HUES6 (cell line): ENCODE data around the gene PRELID3B.

Experiments
- H3K27ac ChIP-seq: 2 replicates; pipeline ENCODE4 v1.7.0; 2013; ENCODE audit warnings: low read depth, mild to moderate bottlenecking, low read length, inconsistent platforms
- H3K27me3 ChIP-seq: 2 replicates; pipeline ENCODE4 v1.6.1; 2013; ENCODE audit warnings: low read length; ENCODE audit not compliant: control insufficient read depth, insufficient read depth
- H3K36me3 ChIP-seq: 2 replicates; pipeline ENCODE4 v1.6.1; 2013; ENCODE audit warnings: low read length; ENCODE audit not compliant: control insufficient read depth, insufficient read depth
- H3K4me1 ChIP-seq: 2 replicates; pipeline ENCODE4 v1.6.1; 2013; ENCODE audit warnings: low read length; ENCODE audit not compliant: control insufficient read depth, insufficient read depth
- H3K4me3 ChIP-seq: 2 replicates; pipeline ENCODE4 v1.5.1; 2013; ENCODE audit warnings: low read depth, low read length
- H3K9ac ChIP-seq: one replicate; pipeline ENCODE4 v1.6.1; 2013; ENCODE audit warnings: mild to moderate bottlenecking, low read length
- H3K9me3 ChIP-seq: 2 replicates; pipeline ENCODE4 v1.6.1; 2013; ENCODE audit warnings: low read depth, low read length; ENCODE audit not compliant: control insufficient read depth, insufficient read depth

PRELID3B gene

DNA sequence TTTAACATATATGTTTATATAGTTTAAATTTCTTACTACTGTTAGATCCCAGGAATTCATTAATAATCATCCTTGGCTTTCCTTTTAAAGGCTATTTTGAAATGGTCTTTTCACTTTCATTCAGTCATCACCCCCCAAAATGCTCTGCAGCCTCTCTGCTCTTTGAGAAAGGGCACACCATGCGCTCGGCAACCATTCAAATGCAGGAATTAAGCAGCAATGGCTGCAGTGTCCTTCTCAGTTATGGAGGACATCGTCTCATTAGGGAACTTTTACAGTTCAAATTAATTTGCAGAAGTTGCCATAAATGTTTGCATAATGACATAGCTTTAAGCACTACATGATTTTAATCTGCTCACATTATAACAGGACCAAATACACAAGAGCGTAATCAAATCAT lies 17.1 kb downstream of the PRELID3B start:
- no peak overlapping the region for H3K9ac ChIP-seq
- H3K27ac ChIP-seq = no peak overlapping the region
- peaks cover 65% of the 10 kb centered on the region for H3K36me3 ChIP-seq
- no peak overlapping the region for H3K4me3 ChIP-seq
- H3K27me3 ChIP-seq = peaks cover 51% of the 10 kb centered on the region; the same call in 1 of the 2 replicates
- H3K9me3 ChIP-seq = no peaks in the 10 kb centered on the region
- H3K4me1 ChIP-seq = peaks cover 16% of the 10 kb centered on the region; the same call in 1 of the 2 replicates

DNA sequence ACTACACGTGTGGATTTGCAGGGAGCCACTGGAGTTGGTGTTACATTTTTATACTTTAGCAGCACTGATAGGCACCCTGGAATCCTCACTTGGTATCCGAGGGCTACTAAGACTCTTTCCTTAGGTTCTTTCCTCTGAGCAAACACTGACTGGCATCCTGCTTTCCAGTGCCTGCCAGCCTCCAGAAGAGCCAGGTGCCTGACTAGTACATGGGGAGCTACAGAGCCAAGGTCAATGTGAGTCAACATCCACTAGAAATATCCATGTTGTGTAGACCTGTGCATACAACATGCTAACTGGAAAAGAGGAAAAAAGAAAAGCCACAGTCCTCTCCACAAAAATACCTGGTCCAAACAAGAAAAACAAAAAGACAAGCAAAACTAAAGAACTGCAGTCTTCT lies 17.5 kb downstream of the PRELID3B start:
- Histone ChIP-seq H3K27ac (no peak overlapping the region), H3K27me3 (peaks cover 47% of the 10 kb centered on the region; the same call in 1 of the 2 replicates), H3K4me3 (no peak overlapping the region), H3K36me3 (peaks cover 63% of the 10 kb centered on the region), H3K9ac (no peak overlapping the region), H3K4me1 (peaks cover 16% of the 10 kb centered on the region; the same call in 1 of the 2 replicates), H3K9me3 (no peaks in the 10 kb centered on the region)

DNA sequence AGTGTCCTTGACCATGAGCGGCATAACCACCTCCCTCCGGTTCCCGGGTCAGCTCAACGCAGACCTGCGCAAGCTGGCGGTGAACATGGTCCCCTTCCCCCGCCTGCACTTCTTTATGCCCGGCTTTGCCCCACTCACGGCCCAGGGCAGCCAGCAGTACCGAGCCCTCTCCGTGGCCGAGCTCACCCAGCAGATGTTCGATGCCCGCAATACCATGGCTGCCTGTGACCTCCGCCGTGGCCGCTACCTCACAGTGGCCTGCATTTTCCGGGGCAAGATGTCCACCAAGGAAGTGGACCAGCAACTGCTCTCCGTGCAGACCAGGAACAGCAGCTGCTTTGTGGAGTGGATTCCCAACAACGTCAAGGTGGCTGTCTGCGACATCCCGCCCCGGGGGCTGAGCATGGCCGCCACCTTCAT lies 18.5 kb downstream of the PRELID3B start:
- Histone ChIP-seq H3K4me1 (peaks cover 15% of the 10 kb centered on the region; the same call in 1 of the 2 replicates), H3K4me3 (no peak overlapping the region), H3K36me3 (peaks cover 53% of the 10 kb centered on the region)

DNA sequence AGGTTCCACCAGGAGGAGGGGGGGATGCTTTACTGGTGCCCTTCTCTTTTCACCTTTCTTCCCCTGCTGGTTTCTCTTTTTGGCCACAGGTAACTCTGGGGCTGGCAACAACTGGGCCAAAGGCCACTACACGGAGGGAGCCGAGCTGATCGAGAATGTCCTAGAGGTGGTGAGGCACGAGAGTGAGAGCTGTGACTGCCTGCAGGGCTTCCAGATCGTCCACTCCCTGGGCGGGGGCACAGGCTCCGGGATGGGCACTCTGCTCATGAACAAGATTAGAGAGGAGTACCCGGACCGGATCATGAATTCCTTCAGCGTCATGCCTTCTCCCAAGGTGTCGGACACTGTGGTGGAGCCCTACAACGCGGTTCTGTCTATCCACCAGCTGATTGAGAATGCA lies 19.0 kb downstream of the PRELID3B start:
- Histone ChIP-seq H3K9ac (no peak overlapping the region), H3K27ac (no peak overlapping the region), H3K4me3 (no peak overlapping the region), H3K4me1 (peaks cover 13% of the 10 kb centered on the region; the same call in 1 of the 2 replicates), H3K9me3 (no peaks in the 10 kb centered on the region), H3K36me3 (peaks cover 48% of the 10 kb centered on the region), H3K27me3 (peaks cover 34% of the 10 kb centered on the region; the same call in 1 of the 2 replicates)

More for the DNA sequence above, 18.5 kb downstream of the PRELID3B start:
- Histone ChIP-seq H3K27me3 (peaks cover 37% of the 10 kb centered on the region; the same call in 1 of the 2 replicates), H3K9ac (no peak overlapping the region), H3K9me3 (no peaks in the 10 kb centered on the region), H3K27ac (no peak overlapping the region)

DNA sequence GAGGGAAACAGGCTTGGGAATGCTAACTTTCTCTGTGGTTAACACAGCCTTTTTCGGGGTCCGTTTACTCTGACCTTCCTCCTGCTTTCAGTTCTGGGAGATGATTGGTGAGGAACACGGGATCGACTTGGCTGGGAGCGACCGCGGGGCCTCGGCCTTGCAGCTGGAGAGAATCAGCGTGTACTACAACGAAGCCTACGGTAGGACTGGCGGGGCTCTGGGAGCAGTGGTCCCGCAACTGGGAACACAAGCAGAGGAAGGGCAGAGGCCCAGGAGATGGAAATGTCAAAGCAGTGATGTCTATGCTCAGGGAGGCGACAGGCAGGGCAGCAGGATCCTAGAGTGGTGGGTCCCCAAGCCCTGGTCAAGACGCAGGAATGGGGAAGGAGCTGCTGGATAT lies 19.8 kb downstream of the PRELID3B start:
- Histone ChIP-seq H3K36me3 (peaks cover 40% of the 10 kb centered on the region), H3K4me3 (no peak overlapping the region), H3K4me1 (peaks cover 13% of the 10 kb centered on the region; the same call in 1 of the 2 replicates), H3K9me3 (no peaks in the 10 kb centered on the region), H3K27me3 (peaks cover 25% of the 10 kb centered on the region; the same call in 1 of the 2 replicates), H3K27ac (no peak overlapping the region), H3K9ac (no peak overlapping the region)

DNA sequence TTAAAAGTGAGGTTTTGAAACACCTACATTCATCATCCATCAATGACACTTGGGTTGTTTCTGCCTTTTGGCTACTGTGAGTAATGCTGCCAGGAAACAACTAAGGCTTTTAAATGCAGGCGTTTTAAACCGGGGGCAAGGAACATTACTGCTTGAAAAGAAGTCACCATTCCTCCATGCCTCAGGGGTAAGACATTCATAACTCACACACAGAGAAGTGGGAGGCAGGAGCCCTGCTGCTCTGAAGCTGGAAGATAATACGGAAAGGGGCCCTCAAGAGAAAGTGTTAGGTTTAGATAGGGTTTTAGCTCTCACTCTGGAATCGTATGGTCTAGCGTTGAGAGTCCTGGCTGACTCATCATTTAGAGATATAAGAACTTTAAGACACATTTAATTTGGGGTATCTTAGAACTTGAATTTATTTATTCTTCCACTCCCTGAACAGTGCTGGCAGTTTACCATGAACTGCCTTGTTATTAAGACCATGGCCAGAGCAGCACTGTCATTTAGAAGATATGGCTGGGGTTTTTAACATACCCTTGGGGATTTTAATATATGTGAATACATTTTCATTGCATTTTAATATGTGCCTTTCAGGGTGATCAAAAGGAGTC lies 21.5 kb downstream of the PRELID3B start:
- no peak overlapping the region for H3K4me3 ChIP-seq

DNA sequence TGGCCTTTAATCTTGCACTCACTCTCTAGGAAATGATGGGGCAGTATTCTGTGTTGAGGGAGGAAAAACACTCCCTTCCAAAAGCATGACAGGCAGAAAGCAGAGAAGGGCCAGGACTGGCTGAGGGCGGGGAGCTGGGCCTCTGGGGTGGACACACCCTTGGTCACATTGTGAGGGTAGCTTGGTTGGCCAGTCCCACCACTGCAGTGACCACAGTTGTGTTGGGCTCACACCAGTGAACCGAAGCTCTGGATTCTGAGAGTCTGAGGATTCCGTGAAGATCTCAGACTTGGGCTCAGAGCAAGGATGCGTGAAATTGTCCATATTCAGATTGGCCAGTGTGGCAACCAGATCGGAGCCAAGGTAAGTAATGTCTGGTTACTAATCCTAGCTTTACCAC lies 23.4 kb downstream of the PRELID3B start, which contains the start of gene TUBB1:
TUBB1 (plus strand) TSS at position 213 of the 400 bp plus-strand sequence; CDS start at position 307, 94 bp downstream.
- no peak within 1 kb of the TSS for H3K4me3 ChIP-seq
- H3K9ac ChIP-seq = no peak within 1 kb of the TSS
- H3K27me3 ChIP-seq = no peaks in the 10 kb centered on the region; the same call in 1 of the 2 replicates
- peaks cover 10% of the 10 kb centered on the region; the same call in 1 of the 2 replicates for H3K4me1 ChIP-seq
- no peaks in the 10 kb centered on the region for H3K9me3 ChIP-seq
- no peak within 1 kb of the TSS for H3K27ac ChIP-seq
- H3K36me3 ChIP-seq = peaks cover 10% of the 10 kb centered on the region

More for the DNA sequence above, 21.5 kb downstream of the PRELID3B start:
- no peaks in the 10 kb centered on the region for H3K9me3 ChIP-seq
- H3K9ac ChIP-seq = no peak overlapping the region
- H3K27me3 ChIP-seq = peaks cover 8% of the 10 kb centered on the region; the same call in 1 of the 2 replicates
- H3K4me1 ChIP-seq = peaks cover 13% of the 10 kb centered on the region; the same call in 1 of the 2 replicates
- no peak overlapping the region for H3K27ac ChIP-seq
- peaks cover 26% of the 10 kb centered on the region for H3K36me3 ChIP-seq

DNA sequence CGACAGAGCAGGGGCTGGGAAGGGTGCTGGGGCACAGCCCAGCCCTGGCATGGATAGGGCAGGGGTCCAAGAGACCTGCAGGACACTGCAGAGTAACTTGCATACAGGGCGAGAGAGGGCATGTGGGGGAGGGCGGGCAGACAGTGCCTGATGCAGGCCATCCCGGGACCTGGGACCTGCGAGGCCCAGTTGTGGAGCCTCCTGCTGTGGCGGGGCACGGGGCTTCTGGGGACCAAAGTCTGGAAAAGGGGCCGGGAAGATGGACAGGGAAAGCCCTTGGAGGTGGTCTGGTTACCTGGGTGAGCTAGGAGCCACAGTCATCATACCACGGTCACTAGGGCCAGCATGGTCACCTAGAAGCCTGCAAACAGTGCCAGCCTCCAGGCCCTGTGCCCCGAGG lies 23.8 kb downstream of the PRELID3B start:
- Histone ChIP-seq H3K27me3 (no peaks in the 10 kb centered on the region; the same call in 1 of the 2 replicates), H3K9ac (no peak overlapping the region), H3K4me3 (no peak overlapping the region), H3K4me1 (peaks cover 10% of the 10 kb centered on the region; the same call in 1 of the 2 replicates), H3K27ac (no peak overlapping the region), H3K9me3 (no peaks in the 10 kb centered on the region), H3K36me3 (peaks cover 6% of the 10 kb centered on the region; the same call in 1 of the 2 replicates)

DNA sequence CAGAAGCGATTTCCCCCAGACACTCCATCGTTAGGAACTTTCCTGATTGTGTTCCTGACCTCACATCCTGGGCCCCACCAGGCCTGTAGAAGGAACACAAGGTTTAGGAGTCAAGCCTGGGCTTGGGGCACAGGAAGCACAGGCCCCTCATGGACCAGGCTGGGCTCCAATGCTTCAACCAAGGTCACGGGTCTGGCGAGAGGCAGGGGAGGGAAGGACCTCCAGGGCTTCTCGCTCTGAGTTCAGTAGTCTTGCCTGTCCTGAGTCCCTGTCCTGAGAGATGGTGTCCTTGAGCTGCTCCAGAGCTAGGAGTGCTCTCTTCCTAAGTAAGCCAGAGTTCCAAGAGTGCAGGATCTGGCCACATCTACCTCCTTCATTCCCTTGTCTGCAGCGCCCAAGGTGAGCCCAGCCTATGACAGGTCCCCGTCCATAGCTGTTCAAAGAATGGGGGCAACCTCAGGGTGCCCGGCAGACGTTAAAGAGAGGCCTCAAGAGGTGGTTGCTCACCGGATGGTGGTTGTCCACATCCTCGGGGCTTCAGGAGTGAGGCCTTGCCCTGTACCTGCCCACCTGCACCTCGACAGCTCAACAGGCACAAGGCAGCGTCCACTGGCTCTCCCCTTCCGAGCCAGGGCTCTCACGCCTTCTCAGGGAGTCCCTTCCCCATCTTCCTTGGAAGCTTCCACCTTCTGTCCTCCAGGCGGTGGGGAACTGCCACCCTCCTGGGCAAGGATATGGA lies 24.9 kb downstream of the PRELID3B start:
- no peak overlapping the region for H3K9ac ChIP-seq
- no peak overlapping the region for H3K4me3 ChIP-seq
- no peaks in the 10 kb centered on the region; the same call in 1 of the 2 replicates for H3K27me3 ChIP-seq
- H3K27ac ChIP-seq = no peak overlapping the region
- no peaks in the 10 kb centered on the region for H3K9me3 ChIP-seq
- H3K4me1 ChIP-seq = peaks cover 10% of the 10 kb centered on the region; the same call in 1 of the 2 replicates
- H3K36me3 ChIP-seq = no peaks in the 10 kb centered on the region

DNA sequence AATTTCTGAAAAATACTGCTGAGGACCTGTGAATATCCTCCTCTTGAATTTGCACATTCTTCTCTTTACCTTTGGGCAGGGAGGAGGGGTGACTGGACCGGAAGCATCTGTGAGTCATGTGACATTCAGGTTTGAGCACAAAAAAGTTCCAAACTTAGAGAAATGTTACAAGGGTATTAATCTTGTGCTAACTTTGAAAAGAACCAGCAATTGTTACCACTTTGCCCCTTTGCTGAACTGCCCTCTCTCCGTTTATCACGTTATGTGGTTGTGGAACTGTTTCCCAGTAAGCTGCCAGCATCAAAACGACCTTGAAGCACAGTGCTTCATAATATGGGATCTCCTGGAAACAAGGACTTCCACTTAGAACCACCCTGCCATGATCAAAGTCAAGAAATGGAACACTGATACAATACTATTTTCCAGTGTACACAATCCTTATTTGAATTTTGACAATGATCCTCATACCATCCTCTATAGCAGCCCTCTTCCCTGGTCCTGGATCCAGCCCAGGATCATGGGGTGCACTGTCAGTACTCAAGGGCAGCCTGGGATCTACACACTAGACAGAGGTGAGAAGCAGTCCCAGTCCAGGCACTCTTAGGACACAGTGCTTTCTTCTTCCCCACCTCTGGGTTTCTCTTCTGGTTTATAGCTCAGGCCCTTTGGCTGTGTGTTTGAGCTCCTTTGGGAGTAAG lies 25.6 kb downstream of the PRELID3B start:
- Histone ChIP-seq H3K9ac (no peak overlapping the region), H3K4me3 (no peak overlapping the region), H3K9me3 (no peaks in the 10 kb centered on the region), H3K27ac (no peak overlapping the region), H3K36me3 (no peaks in the 10 kb centered on the region), H3K4me1 (peaks cover 10% of the 10 kb centered on the region; the same call in 1 of the 2 replicates), H3K27me3 (no peaks in the 10 kb centered on the region; the same call in 1 of the 2 replicates)
